Mesenchymal stem cell (in vitro differentiated cells and primary cell): ENCODE measurements around the gene KIAA0753.

Experiments
- DNase-seq: peaks from one replicate; pipeline ENCODE4 v3.0.0-alpha.2; 2013
- H2AFZ ChIP-seq: one replicate; pipeline ENCODE4 v1.6.1; 2013; ENCODE audit warnings: low read depth, mild to moderate bottlenecking, control low read depth, inconsistent platforms, low read length, moderate library complexity
- H2AK5ac ChIP-seq: 2 replicates; pipeline ENCODE4 v1.6.1; 2013; ENCODE audit warnings: low read length, moderate library complexity, mild to moderate bottlenecking, inconsistent platforms; ENCODE audit not compliant: severe bottlenecking
- H2BK120ac ChIP-seq: one replicate; pipeline ENCODE4 v1.6.1; 2013; ENCODE audit warnings: low read depth, mild to moderate bottlenecking, inconsistent platforms, low read length, moderate library complexity
- H2BK12ac ChIP-seq, 2 experiments: one replicate each; pipeline ENCODE4 v1.6.1; 2013; ENCODE audit warnings: inconsistent platforms in 2 of 2, low read length in 2 of 2, mild to moderate bottlenecking in 2 of 2, moderate library complexity in 2 of 2, control low read depth in 1 of 2
- H2BK15ac ChIP-seq: one replicate; pipeline ENCODE4 v1.6.1; 2013; ENCODE audit warnings: mild to moderate bottlenecking, low read depth, inconsistent platforms; ENCODE audit not compliant: poor library complexity, severe bottlenecking
- H2BK5ac ChIP-seq: 2 replicates; pipeline ENCODE4 v1.6.1; 2013; ENCODE audit warnings: low read depth, mild to moderate bottlenecking, low read length, control low read depth, inconsistent platforms; ENCODE audit not compliant: poor library complexity, severe bottlenecking
- H3K14ac ChIP-seq, 2 experiments: one replicate each; pipeline ENCODE4 v1.6.1; 2013; ENCODE audit warnings: inconsistent platforms in 2 of 2, low read length in 2 of 2, control low read depth in 1 of 2, mild to moderate bottlenecking in 1 of 2, moderate library complexity in 1 of 2
- H3K18ac ChIP-seq, 2 experiments: one replicate each; pipeline ENCODE4 v1.6.1; 2013; ENCODE audit warnings: inconsistent platforms in 2 of 2, low read length in 2 of 2, control low read depth in 1 of 2, low read depth in 1 of 2, mild to moderate bottlenecking in 1 of 2
- H3K23ac ChIP-seq, 2 experiments: one replicate each; pipeline ENCODE4 v1.6.1; 2013; ENCODE audit warnings: inconsistent platforms in 2 of 2, low read length in 2 of 2, mild to moderate bottlenecking in 2 of 2, moderate library complexity in 2 of 2, control low read depth in 1 of 2
- H3K27ac ChIP-seq: 2 replicates; pipeline ENCODE4 v1.5.1; 2013; ENCODE audit warnings: mild to moderate bottlenecking, moderate library complexity, low read length, control low read depth, inconsistent platforms; ENCODE audit not compliant: poor library complexity, severe bottlenecking
- H3K27me3 ChIP-seq, 2 experiments: 2 replicates each; pipeline versions ENCODE4 v1.6.1 to v1.7.0; 2013; ENCODE audit warnings: low read length in 2 of 2, mild to moderate bottlenecking in 2 of 2, moderate library complexity in 2 of 2, control low read depth in 1 of 2, inconsistent platforms in 1 of 2; ENCODE audit not compliant: control insufficient read depth in 1 of 2, insufficient read depth in 1 of 2
- H3K36me3 ChIP-seq, 2 experiments: 2 replicates each; pipeline versions ENCODE4 v1.6.1 to v1.7.0; 2013; ENCODE audit warnings: low read length in 2 of 2, control low read depth in 1 of 2, inconsistent platforms in 1 of 2, low read depth in 1 of 2, mild to moderate bottlenecking in 1 of 2; ENCODE audit not compliant: insufficient read depth in 2 of 2, control insufficient read depth in 1 of 2
- H3K4ac ChIP-seq, 2 experiments: one replicate each; pipeline ENCODE4 v1.6.1; 2013; ENCODE audit warnings: inconsistent platforms in 2 of 2, low read length in 2 of 2, mild to moderate bottlenecking in 2 of 2, moderate library complexity in 2 of 2, control low read depth in 1 of 2, low read depth in 1 of 2
- H3K4me1 ChIP-seq: 2 replicates; pipeline ENCODE4 v1.6.1; 2013; ENCODE audit warnings: low read depth, low read length, control low read depth; ENCODE audit not compliant: control insufficient read depth, insufficient read depth
- H3K4me2 ChIP-seq: 2 replicates; pipeline ENCODE4 v1.6.1; 2013; ENCODE audit warnings: low read length, mild to moderate bottlenecking, inconsistent platforms; ENCODE audit not compliant: poor library complexity, severe bottlenecking
- H3K4me3 ChIP-seq, 2 experiments: 2 replicates each; pipeline versions ENCODE4 v1.5.1 to v1.7.0; 2013; ENCODE audit warnings: low read length in 2 of 2, mild to moderate bottlenecking in 2 of 2, control low read depth in 1 of 2, low read depth in 1 of 2; ENCODE audit not compliant: insufficient read depth in 1 of 2
- H3K79me1 ChIP-seq: replicated peaks from 2 replicates; pipeline ENCODE4 v1.6.1; 2013; ENCODE audit warnings: mild to moderate bottlenecking, control low read depth, low read length, inconsistent platforms; ENCODE audit not compliant: poor library complexity, severe bottlenecking
- H3K9ac ChIP-seq: 2 replicates; pipeline ENCODE4 v1.7.0; 2013; ENCODE audit warnings: mild to moderate bottlenecking, low read length, moderate library complexity
- H3K9me3 ChIP-seq: 2 replicates; pipeline ENCODE4 v1.7.0; 2013; ENCODE audit warnings: mild to moderate bottlenecking, low read length; ENCODE audit not compliant: control insufficient read depth
- H4K8ac ChIP-seq: one replicate; pipeline ENCODE4 v1.6.1; 2013; ENCODE audit warnings: inconsistent platforms, mild to moderate bottlenecking, low read length, moderate library complexity
- H4K91ac ChIP-seq: one replicate; pipeline ENCODE4 v1.6.1; 2013; ENCODE audit warnings: mild to moderate bottlenecking, low read length, inconsistent platforms
- WGBS: methylation state at CpG from one replicate; pipeline ENCODE4 v1.1.7; 2013; ENCODE audit warnings: mixed read lengths; 5-methylcytosine and 5-hydroxymethylcytosine counted together

The KIAA0753 gene

DNA sequence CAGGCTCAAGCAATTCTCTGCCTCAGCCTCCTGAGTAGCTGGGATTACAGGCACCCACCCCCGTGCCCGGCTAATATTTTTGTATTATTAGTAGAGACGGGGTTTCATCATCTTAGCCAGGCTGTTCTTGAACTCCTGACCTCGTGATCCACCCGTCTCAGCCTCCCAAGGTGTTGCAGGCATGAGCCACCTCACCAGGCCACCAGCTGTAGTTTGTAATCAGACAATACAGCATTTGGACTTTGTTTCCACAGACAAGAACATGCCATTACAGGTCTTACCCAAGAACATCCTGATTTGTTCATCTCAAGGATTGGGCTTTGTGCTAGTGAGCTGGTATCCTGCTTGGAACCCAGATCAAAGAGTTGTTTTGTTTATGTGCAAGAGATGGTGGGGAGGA is 41.2 kb upstream of the KIAA0753 start:
- Histone ChIP-seq H3K4ac (no peak overlapping the region), H3K27me3 (peaks cover 27 to 72% of the 10 kb centered on the region in 2 experiments), H4K8ac (no peak overlapping the region), H2AK5ac (no peak overlapping the region), H3K14ac (no peak overlapping the region), H3K18ac (no peak overlapping the region), H2BK5ac (no peak overlapping the region), H2BK15ac (no peak overlapping the region), H2BK120ac (no peak overlapping the region), H3K79me1 (no peaks in the 10 kb centered on the region), H3K4me3 (no peak overlapping the region), H4K91ac (no peak overlapping the region), H3K36me3 (no peaks in the 10 kb centered on the region), H2AFZ (no peak overlapping the region), H2BK12ac (no peak overlapping the region), H3K27ac (no peak overlapping the region), H3K9ac (no peak overlapping the region), H3K9me3 (no peaks in the 10 kb centered on the region), H3K4me1 (no peaks in the 10 kb centered on the region), H3K4me2 (no peak overlapping the region), H3K23ac (no peak overlapping the region)
- WGBS = 82% methylated on average over 5 of the region's 5 CpGs
- DNase-seq = no peak

- Histone ChIP-seq H4K91ac (no peak overlapping the region), H2BK120ac (no peak overlapping the region), H2AK5ac (no peak overlapping the region), H3K4me1 (no peaks in the 10 kb centered on the region), H3K4me2 (no peak overlapping the region), H3K18ac (no peak overlapping the region), H2BK5ac (no peak overlapping the region), H4K8ac (no peak overlapping the region), H3K9ac (no peak overlapping the region), H2AFZ (no peak overlapping the region), H3K27me3 (peaks cover 31 to 72% of the 10 kb centered on the region in 2 experiments), H3K14ac (no peak overlapping the region), H3K9me3 (no peaks in the 10 kb centered on the region), H3K27ac (no peak overlapping the region), H3K23ac (no peak overlapping the region), H3K36me3 (no peaks in the 10 kb centered on the region), H2BK15ac (no peak overlapping the region), H2BK12ac (no peak overlapping the region), H3K79me1 (no peaks in the 10 kb centered on the region), H3K4me3 (no peak overlapping the region), H3K4ac (no peak overlapping the region)
- WGBS = 73% methylated on average over 4 of the region's 4 CpGs
- no peak for DNase-seq
These were observed 40.7 kb upstream of the KIAA0753 start for GRCh38 chr17:6681176-6681575.

- Histone ChIP-seq H2AFZ (no peak overlapping the region), H2BK15ac (no peak overlapping the region), H3K27ac (no peak overlapping the region), H3K9me3 (no peaks in the 10 kb centered on the region), H3K14ac (no peak overlapping the region), H2BK5ac (no peak overlapping the region), H2BK120ac (no peak overlapping the region), H3K9ac (no peak overlapping the region), H3K18ac (no peak overlapping the region), H2BK12ac (no peak overlapping the region), H3K23ac (no peak overlapping the region), H4K8ac (no peak overlapping the region), H3K4me2 (no peak overlapping the region), H3K4me3 (no peak overlapping the region), H3K79me1 (no peaks in the 10 kb centered on the region), H3K4me1 (no peaks in the 10 kb centered on the region), H3K4ac (no peak overlapping the region), H4K91ac (no peak overlapping the region), H2AK5ac (no peak overlapping the region), H3K36me3 (no peaks in the 10 kb centered on the region), H3K27me3 (peaks cover 31 to 64% of the 10 kb centered on the region in 2 experiments)
- WGBS = 77% methylated on average over 5 of the region's 6 CpGs
- no peak for DNase-seq
These were observed 38.7 kb upstream of the KIAA0753 start for GRCh38 chr17:6679241-6679640.

DNA sequence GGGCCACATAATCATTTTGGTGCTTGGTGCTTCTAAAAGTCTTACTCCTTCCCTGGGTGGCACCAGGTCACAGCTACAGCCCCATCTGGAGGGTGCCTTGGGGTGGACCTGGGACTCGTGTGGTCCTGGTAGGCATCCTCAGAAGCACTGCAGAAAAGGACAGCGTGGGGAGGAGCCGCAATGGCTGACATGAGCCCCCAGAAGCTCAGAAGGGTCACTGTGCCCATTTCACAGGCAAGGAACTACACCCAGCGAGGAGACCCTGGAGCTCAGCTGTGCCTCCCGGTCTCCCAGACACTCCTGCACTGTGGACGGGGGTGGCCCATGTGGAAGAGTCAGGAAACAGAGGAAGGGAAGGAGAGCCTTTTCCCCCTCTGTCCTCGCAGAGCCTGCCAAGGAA is 37.4 kb upstream of the KIAA0753 start:
- Histone ChIP-seq H2BK120ac (no peak overlapping the region), H3K27ac (no peak overlapping the region), H3K18ac (no peak overlapping the region), H3K23ac (no peak overlapping the region), H3K14ac (no peak overlapping the region), H2AFZ (no peak overlapping the region), H3K36me3 (no peaks in the 10 kb centered on the region), H2BK5ac (no peak overlapping the region), H4K91ac (peak overlapping the region; percentile 58), H3K4ac (no peak overlapping the region), H2AK5ac (no peak overlapping the region), H3K4me3 (no peak overlapping the region), H3K9ac (no peak overlapping the region), H3K27me3 (peaks cover 29 to 63% of the 10 kb centered on the region in 2 experiments), H3K4me1 (no peaks in the 10 kb centered on the region), H3K79me1 (no peaks in the 10 kb centered on the region), H4K8ac (no peak overlapping the region), H2BK12ac (no peak overlapping the region), H3K9me3 (no peaks in the 10 kb centered on the region), H2BK15ac (no peak overlapping the region), H3K4me2 (no peak overlapping the region)
- DNase-seq = no peak
- WGBS = 87% methylated on average over 6 of the region's 7 CpGs
